Activated T-helper 1 cell treated with anti-CD3 and anti-CD28 coated beads, Interleukin-2, amount 50 U/mL, for 16 hours (primary cell): Measurements from ENCODE around the gene IL1RAP.
"Not testable (repeated sequence)": the region's sequence is repeated elsewhere in the genome, so short reads cannot be mapped to it uniquely, and the experiment has no call there.

Experiments
- DNase-seq, 2 donors: peaks; one replicate each; pipeline ENCODE4 v3.0.0-alpha.2; 2020; ENCODE audit warnings: low read depth in 1 of 2, low spot score in 1 of 2

Gene IL1RAP

DNA sequence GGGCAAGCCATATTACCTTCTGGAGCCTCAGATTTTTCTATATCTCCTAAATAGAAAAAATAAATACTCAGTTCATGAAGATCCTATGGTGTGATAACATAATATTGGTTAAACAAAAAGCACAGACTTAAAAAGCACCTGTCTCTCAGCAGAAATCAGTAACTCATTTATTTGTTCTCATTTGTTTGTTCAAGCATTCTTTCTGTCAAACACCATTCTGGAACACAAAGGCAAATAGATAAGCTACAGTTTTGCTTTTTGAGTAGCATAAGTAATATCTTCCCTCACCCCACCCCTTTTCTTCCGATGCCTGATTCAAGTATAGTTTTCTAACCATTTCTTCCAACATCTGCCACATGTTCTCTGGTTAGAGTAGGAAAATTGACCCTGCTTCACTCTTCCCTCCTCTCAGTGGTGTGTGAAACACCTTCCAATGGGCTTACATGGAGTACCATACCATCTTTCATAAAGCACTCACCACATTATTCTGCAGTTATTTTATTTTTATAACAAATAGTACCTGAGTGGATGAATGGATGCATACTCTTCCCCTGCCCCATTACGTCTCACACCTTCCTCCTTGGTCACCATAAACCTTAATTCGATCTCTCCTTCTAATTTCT lies 8.4 kb upstream of the IL1RAP start:
- DNase-seq = no peak

- DNase-seq = no peak
These were observed 7.6 kb upstream of the IL1RAP start for GRCh38 chr3:190506271-190506670.

GRCh38 chr3:190512666-190513065 lies 1.2 kb upstream of the IL1RAP start:
- DNase-seq = no peak

DNA sequence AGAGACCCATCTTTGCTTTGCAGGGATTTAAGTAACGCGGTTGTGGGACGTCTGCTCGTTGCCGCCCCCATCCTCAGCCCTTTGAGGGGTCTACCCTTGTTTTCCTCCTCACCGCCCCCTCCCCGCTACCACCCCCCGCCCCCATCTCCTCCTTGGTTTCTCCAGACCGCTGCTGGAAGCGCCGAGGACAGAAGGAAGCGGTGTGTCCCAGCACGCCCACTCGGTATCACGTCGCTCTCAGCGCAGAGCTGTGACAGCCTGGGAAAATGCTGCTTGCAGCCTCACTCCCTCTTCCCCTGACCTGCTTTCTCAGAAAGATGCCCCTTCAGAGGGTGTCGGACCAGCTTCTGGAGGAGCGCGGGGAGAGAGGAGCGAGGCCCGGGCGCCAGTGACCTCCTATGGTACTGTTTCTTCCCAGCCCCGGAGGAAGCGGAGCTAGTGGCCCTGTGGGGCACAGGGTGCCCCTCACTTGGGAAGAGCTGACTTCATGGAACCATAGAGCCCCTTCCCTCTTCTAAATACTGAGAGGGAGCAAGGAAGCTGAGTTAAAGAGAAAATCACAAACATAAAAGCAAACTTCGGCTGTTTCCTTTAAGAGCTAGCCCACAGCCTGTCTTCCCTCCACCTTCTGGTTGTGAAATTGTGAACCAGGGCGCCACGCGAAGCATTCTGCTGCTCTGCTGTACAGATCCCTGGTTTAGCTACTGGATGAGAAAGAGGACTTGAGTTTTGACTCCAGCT lies 698 bp downstream of the IL1RAP start:
- no peak for DNase-seq

DNA sequence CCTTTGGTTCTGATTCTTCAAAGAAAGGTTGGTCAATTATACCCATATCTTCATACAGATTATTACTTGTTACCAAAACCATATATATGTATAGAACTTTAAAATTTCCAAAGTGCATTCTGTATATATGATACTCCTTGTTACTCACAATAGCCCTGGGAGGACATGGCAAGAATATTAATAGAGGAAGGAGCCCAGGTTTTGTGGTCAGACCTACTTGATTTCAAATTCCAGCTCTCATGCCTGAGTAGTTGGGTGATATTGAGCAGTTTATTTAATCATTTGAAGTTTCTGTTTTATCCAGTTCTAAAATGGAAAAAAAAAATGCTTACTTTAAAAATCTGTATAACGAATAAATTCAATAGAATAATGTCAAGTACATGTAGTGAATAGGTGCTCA lies 2.5 kb downstream of the IL1RAP start:
- no peak for DNase-seq

GRCh38 chr3:190517687-190518086 lies 3.8 kb downstream of the IL1RAP start:
- DNase-seq = no peak

- not testable (repeated sequence) for DNase-seq
These were observed 4.6 kb downstream of the IL1RAP start for GRCh38 chr3:190518531-190518930.

GRCh38 chr3:190519886-190520285 lies 6.0 kb downstream of the IL1RAP start:
- DNase-seq = no peak

DNA sequence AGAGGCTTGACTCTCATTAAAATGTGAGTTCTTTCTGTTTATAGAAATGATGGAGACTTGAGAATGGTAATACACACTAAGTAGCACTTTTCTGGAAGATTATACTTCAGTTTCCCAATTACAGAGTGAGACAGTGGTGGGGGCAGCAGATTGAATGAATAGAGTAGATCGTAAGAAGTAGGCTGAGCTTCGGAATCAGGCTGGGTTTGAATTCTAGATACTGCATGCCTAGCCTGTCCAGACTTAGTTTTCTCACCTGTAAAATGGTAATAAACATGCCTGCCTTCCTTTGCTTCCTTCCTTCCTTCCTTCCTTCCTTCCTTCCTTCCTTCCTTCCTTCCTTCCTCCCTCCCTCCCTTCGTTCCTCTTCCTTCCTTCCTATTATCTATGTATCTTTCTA lies 8.1 kb downstream of the IL1RAP start:
- no peak for DNase-seq

- no peak for DNase-seq
These were observed 8.8 kb downstream of the IL1RAP start for GRCh38 chr3:190522621-190523222.

GRCh38 chr3:190524942-190525341 lies 11.1 kb downstream of the IL1RAP start:
- no peak for DNase-seq

DNA sequence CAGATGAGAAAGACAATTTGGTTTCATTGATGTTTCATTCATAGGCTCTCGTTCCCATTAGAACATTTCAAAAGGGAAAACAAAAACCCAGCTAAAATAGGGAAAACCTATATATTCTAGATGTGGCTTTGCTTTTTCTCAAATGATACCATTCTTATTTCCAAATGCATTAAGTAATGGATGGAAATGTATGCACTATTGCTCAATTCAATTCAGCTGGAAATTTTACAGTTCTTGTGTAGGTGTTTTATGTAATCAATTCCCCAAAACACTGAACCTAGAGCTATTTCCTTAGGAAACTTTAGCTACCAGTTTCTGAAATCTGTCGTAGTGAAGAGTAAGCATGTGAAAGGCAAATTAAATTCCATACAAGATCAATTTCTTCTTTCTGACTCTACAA lies 11.7 kb downstream of the IL1RAP start:
- no peak for DNase-seq

DNA sequence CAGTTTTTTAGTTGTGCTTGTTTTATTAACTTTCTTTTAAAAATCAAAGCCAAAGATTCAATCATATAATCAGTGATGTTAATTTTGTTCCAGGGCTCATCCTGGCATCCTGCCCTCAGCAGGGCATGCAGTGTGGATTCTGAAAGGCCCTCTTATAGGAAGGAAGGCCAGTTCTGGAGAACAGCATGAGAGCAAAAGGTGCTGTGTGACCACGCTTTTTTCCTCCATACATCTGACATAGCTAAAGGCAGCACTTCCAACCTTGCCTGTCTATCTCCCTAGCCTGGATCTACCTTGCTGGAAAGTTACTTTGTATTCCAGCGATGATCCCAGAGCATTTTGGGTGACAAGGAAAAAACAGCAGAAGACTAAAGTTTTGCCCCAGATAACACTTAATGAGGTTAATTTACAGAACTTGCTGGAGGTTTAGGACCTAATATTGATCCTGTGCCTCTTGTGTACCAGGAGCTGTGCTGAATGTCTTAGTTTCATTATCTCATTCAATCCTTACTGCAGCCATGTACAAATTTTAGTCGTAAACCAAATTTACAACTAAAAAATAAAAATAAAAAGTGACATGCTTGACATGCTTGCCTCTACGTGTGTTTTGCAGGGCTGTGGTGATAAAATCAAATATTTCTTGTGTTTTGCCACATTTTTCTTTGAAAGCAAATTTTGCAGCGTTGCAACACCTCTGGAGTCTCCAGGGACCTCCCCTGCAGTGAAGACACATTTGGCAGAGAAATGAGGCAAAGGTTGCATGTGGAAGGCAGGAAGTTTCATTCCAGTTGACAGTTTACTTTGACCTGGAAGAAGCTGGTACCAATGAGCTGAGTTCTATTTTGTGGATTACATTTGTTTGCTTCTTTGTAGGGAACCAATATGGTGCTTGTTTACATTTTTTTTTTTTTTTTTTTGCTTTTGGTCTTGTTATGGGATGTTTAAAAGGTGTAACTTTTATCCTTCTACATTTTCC lies 13.2 kb downstream of the IL1RAP start:
- DNase-seq = no peak

DNA sequence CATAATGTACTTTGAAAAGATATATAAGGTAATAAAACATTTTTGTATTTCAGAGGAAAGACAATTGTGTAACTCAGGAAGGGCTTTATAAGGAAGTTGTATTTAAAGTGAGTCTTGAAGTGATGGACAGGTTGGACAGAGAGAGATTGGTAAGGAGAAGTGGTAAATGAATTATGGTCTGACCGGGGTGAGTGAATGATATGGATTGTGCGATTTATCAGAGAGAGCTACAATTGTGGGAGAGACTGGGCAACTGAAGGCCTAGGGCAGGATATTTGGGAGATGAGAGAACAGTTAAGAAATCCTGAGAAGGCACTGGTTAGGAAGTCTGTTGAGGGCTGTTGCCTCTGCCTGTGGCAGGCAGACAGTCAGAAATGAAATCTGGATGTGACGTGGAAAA lies 14.8 kb downstream of the IL1RAP start:
- no peak for DNase-seq

- DNase-seq = no peak
These were observed 17.5 kb downstream of the IL1RAP start for GRCh38 chr3:190531406-190531805.

GRCh38 chr3:190532731-190533203 lies 18.9 kb downstream of the IL1RAP start:
- DNase-seq = no peak

DNA sequence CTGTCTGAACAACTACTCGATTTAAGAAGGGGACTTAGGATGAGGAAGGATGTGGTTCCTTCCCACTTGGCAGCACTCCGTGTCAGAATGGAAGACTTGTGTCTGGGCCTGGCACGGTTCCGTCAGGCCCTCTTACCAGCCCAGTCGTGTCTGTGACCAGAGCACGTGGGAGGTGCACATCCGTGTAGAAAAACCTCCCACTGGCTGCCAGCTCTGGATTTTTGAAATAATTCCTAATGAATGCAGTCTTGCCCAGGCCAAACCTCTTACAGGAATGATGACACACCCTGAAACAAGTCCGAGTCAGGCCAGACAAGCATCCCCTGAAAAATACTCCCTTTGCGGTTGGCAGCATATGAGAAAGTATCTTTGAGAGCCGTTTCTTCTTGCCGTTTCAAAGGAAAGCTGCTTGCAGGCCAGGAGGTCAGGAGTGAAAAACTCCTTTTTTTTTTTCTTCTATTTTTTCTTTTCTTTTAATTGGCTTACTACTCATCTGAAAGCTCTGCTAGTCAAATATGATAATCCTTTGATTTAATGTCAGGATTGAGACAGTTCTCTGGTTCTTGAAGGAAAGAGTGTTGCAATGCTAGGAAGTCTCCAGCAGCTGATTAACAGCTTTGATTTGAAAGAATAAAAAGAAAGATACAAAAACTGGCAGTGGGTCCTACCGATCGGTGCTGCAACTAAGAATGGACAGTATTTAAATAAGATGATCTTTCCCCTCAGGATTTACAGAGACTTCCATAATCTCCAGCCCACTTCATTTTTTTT lies 19.8 kb downstream of the IL1RAP start:
- DNase-seq = no peak

DNA sequence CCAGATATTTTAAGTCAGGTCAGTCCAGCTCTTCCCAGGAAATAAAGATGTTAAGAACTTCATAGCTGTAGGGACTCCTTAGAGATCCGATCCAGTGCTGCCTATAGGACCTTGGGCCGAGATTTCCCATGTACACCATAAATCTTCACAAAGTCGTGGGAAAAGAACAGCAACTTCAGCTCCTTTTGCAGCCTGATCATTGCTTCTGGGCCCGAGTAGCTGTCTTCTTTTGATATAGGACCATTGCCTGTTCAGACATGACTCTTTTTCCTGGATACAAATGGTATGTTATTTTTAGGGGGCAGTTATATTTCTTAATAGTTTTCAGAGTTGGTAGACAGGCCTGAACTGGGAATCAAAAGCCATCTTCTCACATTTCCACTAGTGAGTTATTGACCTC lies 20.5 kb downstream of the IL1RAP start:
- DNase-seq = no peak

- DNase-seq = no peak
These were observed 21.1 kb downstream of the IL1RAP start for GRCh38 chr3:190534986-190535385.

- no peak for DNase-seq
These were observed 23.3 kb downstream of the IL1RAP start for GRCh38 chr3:190537146-190537545.

DNA sequence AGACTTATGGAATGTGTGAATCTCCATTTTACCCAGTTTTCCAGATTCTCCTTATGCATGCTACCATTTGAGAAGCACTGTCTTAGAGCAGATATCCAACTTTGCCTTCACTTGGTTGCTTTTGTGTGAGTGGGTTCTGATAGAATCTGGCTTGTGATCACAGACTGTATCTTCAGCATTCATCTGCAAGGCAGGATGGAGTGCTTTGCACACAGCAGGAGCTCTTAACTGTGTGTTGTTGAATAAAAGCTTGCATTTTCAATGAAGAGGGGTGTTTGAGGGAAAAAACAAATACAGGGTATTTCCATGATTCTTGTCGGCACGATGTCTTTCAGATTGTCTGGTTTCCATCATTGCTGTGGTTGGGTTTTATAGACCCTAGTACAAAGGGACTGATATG lies 24.4 kb downstream of the IL1RAP start:
- DNase-seq = no peak
